Immature natural killer cell (primary cell): ENCODE results near the gene POU2AF2. TPM values are rescaled to one million over a fixed set of nuclear protein-coding genes. Genes with fewer than 3 reads are reported as not detected.
"Not testable (repeated sequence)": the region's sequence is repeated elsewhere in the genome, so short reads cannot be mapped to it uniquely, and the experiment has no call there.

ENCODE experiments used
- DNase-seq, 3 donors: peaks; one replicate each; pipeline ENCODE4 v3.0.0; 2022; ENCODE audit warnings: mixed read lengths in 1 of 3
- H3K27ac Mint-ChIP-seq, 6 donors: one replicate each; pipeline ENCODE4 v1.8.0; 2020; ENCODE audit warnings: mixed read lengths in 6 of 6, mild to moderate bottlenecking in 5 of 6, inconsistent platforms in 4 of 6, moderate library complexity in 3 of 6
- H3K27me3 Mint-ChIP-seq, 3 donors: one replicate each; pipeline ENCODE4 v1.8.0; 2020 to 2021; ENCODE audit warnings: low read depth in 3 of 3, mild to moderate bottlenecking in 3 of 3, mixed read lengths in 3 of 3, moderate library complexity in 3 of 3, inconsistent platforms in 1 of 3
- H3K36me3 Mint-ChIP-seq, 3 donors: one replicate each; pipeline ENCODE4 v1.8.0; 2020; ENCODE audit warnings: mixed read lengths in 3 of 3, inconsistent platforms in 2 of 3, mild to moderate bottlenecking in 2 of 3
- H3K4me1 Mint-ChIP-seq, 2 donors: one replicate each; pipeline ENCODE4 v1.8.0; 2020; ENCODE audit warnings: inconsistent platforms in 2 of 2, mild to moderate bottlenecking in 2 of 2, mixed read lengths in 2 of 2, moderate library complexity in 1 of 2
- H3K4me3 Mint-ChIP-seq, 5 donors: one replicate each; pipeline ENCODE4 v1.8.0; 2020; ENCODE audit warnings: mild to moderate bottlenecking in 5 of 5, mixed read lengths in 5 of 5, inconsistent platforms in 3 of 5, moderate library complexity in 3 of 5
- H3K9me3 Mint-ChIP-seq, 6 donors: one replicate each; pipeline ENCODE4 v1.8.0; 2020; ENCODE audit warnings: mild to moderate bottlenecking in 6 of 6, mixed read lengths in 6 of 6, inconsistent platforms in 4 of 6, moderate library complexity in 3 of 6
- polyA plus RNA-seq, 3 donors: library from polyadenylated mRNA; unstranded; fragments of 300-500 nt; fragmentation: Illumina TruSeq; gene quantifications; one replicate each; pipeline ENCODE4 v1.2.3, GENCODE V29; 2021

The POU2AF2 gene
- polyA plus RNA-seq, 3 donors from 2014 or later = not detected

DNA sequence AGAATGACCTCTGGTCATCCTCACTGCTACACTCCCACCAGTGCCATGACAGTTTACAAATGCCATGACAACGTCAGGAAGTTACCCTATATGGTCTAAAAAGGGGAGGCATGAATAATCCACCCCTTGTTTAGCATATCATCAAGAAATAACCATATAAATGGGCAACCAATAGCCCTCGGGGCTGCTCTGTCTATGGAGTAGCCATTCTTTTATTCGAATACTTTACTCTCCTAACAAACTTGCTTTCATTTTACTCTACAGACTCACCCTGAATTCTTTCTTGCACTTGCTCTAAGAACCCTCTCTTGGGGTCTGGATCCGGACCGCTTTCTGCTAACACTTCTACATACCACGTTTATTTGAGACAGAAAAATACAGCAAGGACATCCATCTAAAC is 74.7 kb downstream of the POU2AF2 start:
- H3K9me3 Mint-ChIP-seq, H3K27ac Mint-ChIP-seq, DNase-seq, H3K4me3 Mint-ChIP-seq, H3K4me1 Mint-ChIP-seq, H3K36me3 Mint-ChIP-seq, H3K27me3 Mint-ChIP-seq: not testable (repeated sequence)

DNA sequence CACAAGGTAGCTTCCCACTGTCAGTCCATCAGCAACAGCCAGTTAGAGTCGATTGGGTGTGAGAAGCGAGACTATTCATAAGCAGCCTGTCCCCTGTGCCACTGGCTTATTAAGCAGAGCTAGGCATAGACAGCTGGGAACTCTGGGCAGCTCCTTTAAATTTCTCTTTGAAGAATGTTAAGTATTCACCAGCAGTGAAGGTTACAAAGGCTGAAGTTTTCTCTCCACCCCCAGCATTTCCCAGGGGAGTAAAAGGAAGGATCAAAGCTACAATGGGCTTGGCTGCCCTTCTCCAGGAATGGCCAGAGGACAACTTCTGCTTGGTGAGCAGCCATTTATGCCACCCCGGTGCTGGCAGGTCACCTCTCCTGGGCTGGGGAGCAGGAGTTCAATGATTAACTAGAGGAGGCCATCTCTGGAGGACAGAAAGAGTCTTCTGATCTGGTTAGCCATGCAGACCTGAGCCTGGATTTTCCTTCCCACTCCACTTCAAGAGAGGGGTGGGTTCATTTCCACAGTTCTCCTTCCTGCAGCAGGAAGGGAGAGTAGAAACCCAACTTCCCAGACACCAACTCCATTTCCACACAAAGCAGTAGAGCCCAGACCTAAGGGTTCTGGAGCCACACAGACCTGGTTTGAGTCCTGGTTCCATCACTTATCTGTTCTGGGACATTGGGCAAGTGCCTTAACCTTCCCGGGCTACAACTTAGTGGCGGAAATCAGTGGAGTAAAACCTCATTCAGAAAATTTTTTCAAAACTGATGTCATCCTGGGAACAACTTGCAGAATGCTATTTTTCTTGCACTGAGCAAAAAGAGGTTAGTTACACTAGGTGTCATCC is 75.4 kb downstream of the POU2AF2 start:
- no peak for DNase-seq
- Mint-ChIP-seq H3K36me3 (no peaks in the 10 kb centered on the region), H3K27ac (no peak overlapping the region), H3K9me3 (no peaks in the 10 kb centered on the region), H3K4me3 (no peak overlapping the region), H3K27me3 (peaks cover 4 to 9% (median 6%) of the 10 kb centered on the region in 3 donors), H3K4me1 (no peaks in the 10 kb centered on the region)

DNA sequence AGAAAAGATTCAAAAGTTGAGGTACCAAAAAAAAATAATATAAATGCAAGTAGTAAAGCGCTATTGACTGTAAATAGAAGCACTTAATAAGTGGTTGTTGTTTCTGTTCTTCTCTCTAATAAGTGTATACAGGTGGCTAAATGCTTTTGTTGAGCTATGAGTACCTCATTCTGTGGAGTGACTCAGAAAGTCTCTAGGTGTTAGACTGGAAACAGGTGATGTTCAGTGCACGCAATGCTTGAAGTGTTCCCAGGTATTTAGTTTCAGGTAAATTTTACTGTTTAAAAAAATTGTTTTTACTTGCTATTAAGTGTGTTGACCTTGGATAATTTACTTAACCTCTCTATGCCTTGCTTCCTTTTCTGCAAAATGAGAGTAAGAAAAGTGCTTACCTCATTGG is 77.0 kb downstream of the POU2AF2 start:
- H3K4me3 Mint-ChIP-seq = no peak overlapping the region
- no peak for DNase-seq
- no peak overlapping the region for H3K27ac Mint-ChIP-seq
- no peaks in the 10 kb centered on the region for H3K36me3 Mint-ChIP-seq
- H3K4me1 Mint-ChIP-seq = no peaks in the 10 kb centered on the region
- H3K9me3 Mint-ChIP-seq = no peaks in the 10 kb centered on the region
- H3K27me3 Mint-ChIP-seq = peaks cover 4 to 8% (median 6%) of the 10 kb centered on the region in 3 donors

DNA sequence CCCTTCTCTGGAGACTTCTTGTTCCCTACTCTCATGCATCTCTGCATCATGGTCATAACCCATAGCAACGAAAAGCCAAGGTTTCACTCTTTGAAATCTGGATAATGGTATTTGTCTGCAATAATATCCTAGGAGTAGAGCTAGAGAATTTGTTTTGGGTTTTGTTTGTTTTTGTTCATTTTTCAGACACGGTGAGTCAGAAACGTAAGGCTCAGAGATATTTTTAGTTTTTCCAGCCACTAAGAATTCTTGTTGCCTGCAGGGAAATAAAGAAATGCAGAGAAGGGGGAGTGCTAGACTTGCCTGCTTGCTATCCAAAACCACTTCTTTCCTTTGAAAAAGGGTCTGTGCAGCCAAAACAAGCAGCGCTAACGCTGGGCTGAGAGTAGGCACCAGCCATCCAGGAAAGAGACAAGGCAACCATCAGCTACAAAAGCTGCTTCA is 78.8 kb downstream of the POU2AF2 start:
- H3K27me3 Mint-ChIP-seq = peaks cover 5 to 6% (median 5%) of the 10 kb centered on the region in 3 donors
- no peak for DNase-seq
- no peaks in the 10 kb centered on the region for H3K4me1 Mint-ChIP-seq
- no peaks in the 10 kb centered on the region for H3K9me3 Mint-ChIP-seq
- no peak overlapping the region for H3K4me3 Mint-ChIP-seq
- H3K36me3 Mint-ChIP-seq = no peaks in the 10 kb centered on the region
- H3K27ac Mint-ChIP-seq = no peak overlapping the region

DNA sequence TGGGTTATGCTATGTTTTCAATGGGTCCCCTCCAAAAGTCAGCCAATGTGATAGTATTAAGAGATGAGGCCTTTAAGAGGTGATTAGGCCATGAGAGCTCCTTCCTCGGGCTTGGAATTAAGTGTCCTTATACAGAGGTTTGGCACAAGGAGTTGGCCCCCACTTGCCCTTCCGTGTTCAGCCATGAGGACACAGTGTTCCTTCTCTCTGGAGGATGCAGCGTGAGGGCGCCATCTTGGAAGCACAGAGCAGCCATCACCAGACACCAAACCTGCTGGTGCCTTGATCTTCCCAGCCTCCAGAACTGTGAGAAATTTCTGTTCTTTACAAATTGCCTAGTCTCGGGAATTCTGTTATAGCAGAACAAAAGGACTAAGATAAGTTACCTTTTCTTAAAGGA is 79.7 kb downstream of the POU2AF2 start:
- H3K36me3 Mint-ChIP-seq = no peaks in the 10 kb centered on the region
- DNase-seq = no peak

DNA sequence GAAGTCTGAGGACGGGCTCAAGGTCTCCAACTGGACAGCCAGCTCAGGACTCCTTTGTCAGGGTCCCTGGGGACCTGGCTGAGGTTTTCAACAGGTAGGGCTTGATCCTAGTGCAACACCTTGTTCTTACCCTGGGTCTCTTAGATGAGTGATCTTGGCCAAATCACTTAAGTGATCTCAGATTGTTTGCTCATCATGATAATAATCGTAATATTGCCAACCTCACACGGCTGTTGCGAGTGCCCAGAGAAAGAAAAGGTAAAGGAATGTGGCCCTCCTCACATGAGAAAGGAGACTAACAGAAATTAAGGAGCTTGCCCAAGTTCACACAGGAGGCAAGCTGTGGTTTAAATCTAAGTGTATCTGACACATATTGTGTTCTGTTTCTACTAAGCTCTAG is 81.3 kb downstream of the POU2AF2 start:
- Mint-ChIP-seq H3K27me3 (peaks cover 5 to 8% (median 7%) of the 10 kb centered on the region in 3 donors), H3K4me3 (no peak overlapping the region), H3K4me1 (no peaks in the 10 kb centered on the region), H3K9me3 (no peaks in the 10 kb centered on the region), H3K36me3 (no peaks in the 10 kb centered on the region), H3K27ac (no peak overlapping the region)
- no peak for DNase-seq

More for the DNA sequence above, 79.7 kb downstream of the POU2AF2 start:
- Mint-ChIP-seq H3K9me3 (no peaks in the 10 kb centered on the region), H3K27me3 (peaks cover 5 to 7% (median 6%) of the 10 kb centered on the region in 3 donors), H3K4me3 (no peak overlapping the region), H3K4me1 (no peaks in the 10 kb centered on the region), H3K27ac (no peak overlapping the region)

DNA sequence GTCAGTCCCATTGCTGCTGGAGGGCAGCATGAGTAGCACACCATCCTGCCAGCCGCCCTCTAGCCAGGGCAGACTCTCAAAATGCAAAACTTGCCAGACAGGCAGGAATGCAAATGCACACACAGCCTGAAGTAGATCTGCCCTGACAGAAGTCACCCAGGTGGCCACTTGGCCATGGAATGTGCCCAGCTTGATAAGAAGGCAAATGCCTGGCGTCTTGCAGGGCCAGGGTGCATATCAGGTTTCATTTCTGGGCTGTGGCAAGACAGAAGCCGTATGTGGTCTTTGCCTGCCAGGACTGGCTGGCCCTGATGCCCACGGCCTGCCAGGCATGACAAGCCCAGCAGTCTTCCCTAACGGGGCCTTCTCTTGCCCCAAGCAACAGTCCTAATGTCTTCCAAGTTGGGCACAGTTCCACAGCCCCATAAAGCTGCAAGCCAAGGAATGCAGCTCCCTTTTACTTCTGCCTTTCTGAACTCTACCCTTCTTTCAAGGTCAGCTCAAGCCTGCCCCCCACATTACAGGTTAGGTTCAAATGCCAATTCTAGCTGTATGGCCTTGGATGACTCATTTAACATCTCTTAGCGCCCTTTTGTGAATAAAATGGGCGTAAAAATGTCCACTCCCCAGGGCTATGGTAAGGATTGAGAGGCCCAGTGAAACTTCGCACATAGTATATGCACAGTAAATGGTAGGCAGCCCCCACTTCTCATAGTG is 82.5 kb downstream of the POU2AF2 start:
- no peak for DNase-seq
- no peaks in the 10 kb centered on the region for H3K9me3 Mint-ChIP-seq
- no peaks in the 10 kb centered on the region for H3K36me3 Mint-ChIP-seq
- no peaks in the 10 kb centered on the region for H3K4me1 Mint-ChIP-seq
- peaks cover 5 to 8% (median 7%) of the 10 kb centered on the region in 3 donors for H3K27me3 Mint-ChIP-seq
- no peak overlapping the region for H3K4me3 Mint-ChIP-seq
- H3K27ac Mint-ChIP-seq = no peak overlapping the region

DNA sequence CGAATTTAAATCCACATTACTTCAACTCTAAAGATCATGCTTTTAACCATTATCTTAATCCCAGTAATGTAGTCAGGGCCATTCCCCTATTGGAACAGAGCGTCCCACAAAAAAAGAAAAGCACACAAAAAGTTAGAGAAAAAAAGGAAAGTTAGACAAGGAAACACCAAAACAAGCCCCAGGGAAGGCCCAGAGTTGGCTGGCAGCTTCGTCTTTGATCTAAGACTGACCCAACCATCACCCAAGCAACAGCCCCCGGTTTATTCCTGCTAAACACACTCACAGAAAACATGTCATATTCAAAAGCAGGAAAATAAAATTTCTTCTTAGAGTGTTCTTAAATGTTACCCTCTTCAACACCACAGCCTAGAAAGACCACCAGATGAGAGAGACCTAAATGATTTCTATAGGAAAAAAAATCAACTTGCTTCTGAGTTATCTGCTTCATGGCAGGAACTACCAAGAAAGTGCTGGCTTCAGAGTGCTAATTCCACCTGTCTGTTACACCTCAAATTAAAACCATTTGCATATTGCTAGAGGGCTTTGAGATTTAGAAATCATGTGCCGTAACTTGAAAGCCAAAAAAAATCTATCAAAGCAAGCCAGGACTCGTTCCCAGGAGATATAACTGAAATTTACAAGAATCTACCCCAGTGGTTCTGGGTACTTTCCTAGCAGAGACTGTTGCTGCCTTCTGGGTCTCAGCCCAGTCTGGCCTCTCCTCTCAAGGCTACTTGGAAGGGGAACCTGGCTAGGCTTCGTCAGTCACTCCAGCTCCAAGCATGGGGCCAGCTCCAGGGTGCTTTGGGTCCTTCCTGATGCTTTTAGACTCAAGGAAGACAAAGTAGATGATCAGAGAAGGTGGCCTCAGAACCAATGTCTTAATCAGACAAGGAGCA is 84.0 kb downstream of the POU2AF2 start:
- no peaks in the 10 kb centered on the region for H3K4me1 Mint-ChIP-seq
- H3K27me3 Mint-ChIP-seq = peaks cover 4 to 7% (median 6%) of the 10 kb centered on the region in 3 donors
- no peak overlapping the region for H3K4me3 Mint-ChIP-seq
- no peak overlapping the region for H3K27ac Mint-ChIP-seq
- H3K36me3 Mint-ChIP-seq = no peaks in the 10 kb centered on the region
- H3K9me3 Mint-ChIP-seq = no peaks in the 10 kb centered on the region
- DNase-seq = no peak

DNA sequence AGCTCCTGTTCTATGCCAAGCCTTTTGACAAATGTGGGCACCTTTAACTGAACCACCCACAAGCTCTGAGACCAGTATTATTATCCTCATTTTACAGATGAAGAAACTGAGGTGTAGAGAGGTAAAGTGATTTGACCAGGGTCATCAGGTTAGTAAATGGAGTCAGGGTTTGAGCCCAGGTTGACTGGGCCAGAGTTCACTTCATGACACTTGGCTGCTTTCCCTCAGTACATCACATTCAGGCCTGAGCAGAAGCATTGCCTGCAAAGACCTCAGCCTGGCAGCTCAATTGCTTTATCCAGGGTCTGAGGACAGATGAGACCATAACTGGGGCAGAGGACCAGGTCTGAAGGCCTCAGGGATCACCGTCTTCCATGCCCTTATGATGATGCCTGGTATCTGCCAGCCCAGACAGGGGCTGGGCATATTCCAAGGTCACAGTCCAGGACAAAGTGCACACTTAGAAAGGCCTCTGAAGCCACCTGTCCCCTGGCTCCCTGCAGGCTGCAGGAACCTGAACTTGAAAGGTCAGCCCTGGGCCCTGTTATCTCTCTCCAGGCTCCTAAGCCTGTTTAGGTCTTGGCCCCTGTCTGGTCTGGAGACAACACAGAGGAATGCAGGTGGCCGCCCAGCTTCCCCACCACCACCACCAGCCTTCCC is 84.8 kb downstream of the POU2AF2 start:
- H3K27ac Mint-ChIP-seq = no peak overlapping the region
- no peaks in the 10 kb centered on the region for H3K9me3 Mint-ChIP-seq
- no peaks in the 10 kb centered on the region for H3K4me1 Mint-ChIP-seq
- no peaks in the 10 kb centered on the region for H3K36me3 Mint-ChIP-seq
- H3K27me3 Mint-ChIP-seq = peaks cover 0 to 7% (median 6%) of the 10 kb centered on the region in 3 donors
- DNase-seq = no peak
- no peak overlapping the region for H3K4me3 Mint-ChIP-seq

DNA sequence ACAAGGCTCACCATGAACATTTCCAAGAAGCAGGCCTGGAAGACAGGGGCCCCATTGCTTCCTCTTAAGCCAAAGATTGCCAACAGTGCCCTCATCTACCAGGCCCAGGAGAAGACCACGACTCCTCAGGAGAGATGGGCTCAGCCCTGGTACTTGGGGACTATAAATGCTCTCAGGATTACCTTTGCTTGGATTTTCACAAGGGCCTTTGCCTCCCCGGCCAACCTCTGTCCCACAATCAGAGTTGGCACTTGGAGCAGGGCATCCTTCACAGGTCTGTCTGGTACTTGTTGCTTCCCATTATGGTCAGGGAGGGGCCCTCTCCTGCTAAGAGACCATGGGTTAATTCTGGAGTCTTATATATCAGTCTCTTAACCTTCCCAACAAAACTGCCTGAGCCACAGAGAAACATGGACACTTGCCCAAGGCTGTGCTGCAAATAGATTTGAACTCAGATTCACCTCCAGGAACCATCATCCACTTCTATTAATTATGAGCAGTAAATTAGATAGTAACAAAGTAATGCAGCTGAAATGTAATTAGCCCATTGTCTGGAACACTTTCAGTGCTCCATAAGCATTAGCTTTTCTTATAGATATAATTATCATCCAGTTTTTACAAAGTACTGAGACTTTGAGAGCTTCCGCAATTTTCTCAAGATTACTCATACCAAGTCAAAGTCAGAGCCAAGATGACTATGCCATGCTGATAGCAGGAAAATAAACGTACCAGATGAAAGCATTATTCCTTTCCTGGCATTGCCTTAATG is 86.4 kb downstream of the POU2AF2 start:
- DNase-seq = no peak
- no peaks in the 10 kb centered on the region for H3K36me3 Mint-ChIP-seq
- H3K27ac Mint-ChIP-seq = no peak overlapping the region
- no peaks in the 10 kb centered on the region for H3K9me3 Mint-ChIP-seq
- H3K4me3 Mint-ChIP-seq = no peak overlapping the region
- H3K4me1 Mint-ChIP-seq = no peaks in the 10 kb centered on the region
- H3K27me3 Mint-ChIP-seq = peaks cover 4 to 6% (median 5%) of the 10 kb centered on the region in 3 donors

DNA sequence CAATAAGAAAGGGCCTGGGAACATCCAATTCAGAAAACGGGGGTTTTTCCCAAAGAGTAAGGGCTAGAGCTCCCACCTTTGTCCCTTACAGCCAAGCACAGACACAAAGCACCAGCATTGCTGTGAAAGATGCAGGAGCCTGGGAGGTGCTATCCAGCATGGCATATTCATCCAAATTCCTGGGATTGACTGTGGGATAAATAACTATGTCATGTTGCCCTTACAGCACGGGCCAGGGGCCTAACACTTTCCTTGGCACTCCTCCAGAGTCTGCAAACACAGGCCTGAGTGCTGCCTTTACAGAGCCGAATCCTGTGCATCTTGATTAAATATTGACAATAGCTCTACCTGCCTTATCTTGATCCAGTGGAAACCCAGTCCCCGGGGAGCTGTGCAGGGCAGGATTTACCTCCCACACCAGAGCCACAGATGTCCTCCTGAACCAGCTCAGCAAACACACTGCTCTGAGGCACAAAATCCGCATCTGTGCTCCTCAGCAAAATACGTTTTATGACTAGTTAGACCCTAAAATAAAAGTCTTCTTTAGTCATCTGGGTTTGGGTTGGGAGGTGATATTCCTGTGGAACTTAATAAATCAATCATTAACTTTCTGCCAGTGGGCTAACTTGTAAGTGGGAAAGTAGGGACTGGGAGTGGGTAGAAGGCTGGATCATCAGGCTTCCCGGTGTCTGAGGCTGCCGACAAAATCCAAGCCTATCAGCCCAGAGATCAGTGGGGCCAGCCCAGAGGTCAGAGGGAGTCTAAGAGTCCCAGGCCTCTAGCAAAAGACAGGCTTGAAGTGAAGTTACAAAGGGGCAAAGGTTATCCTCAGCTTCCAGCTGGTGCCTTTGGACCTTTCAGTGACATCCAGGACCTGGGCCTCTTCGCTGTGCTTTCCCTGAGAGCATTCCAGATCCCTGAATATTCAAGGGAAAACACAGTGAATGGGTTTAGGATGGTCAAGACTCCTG is 89.3 kb downstream of the POU2AF2 start:
- no peak for DNase-seq
- peaks cover 2 to 14% (median 5%) of the 10 kb centered on the region in 3 donors for H3K27me3 Mint-ChIP-seq
- no peaks in the 10 kb centered on the region for H3K4me1 Mint-ChIP-seq
- no peak overlapping the region for H3K4me3 Mint-ChIP-seq
- H3K27ac Mint-ChIP-seq = no peak overlapping the region
- no peaks in the 10 kb centered on the region for H3K36me3 Mint-ChIP-seq
- peaks cover 0 to 4% (median 0%) of the 10 kb centered on the region in 6 donors for H3K9me3 Mint-ChIP-seq

DNA sequence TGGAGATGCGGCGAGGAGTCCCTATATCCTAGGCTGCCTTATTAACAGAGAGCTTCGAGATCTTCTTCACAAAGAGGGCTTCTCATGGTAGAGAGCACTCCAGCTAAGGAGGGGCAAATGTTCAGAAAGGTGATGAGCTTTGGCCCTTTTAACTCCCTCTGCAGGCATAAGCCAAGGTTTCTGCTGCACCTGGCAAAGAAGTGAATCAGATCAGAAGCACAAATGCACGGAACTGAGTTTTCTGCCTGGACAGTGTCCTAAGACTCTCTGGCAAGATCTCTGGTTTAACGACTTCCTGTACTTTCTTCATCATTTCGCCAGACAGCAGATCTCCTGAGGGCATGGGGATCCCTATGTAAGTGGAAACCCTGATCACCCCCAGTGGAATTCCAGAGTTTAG is 90.0 kb downstream of the POU2AF2 start:
- no peak overlapping the region for H3K27ac Mint-ChIP-seq
- H3K4me1 Mint-ChIP-seq = no peaks in the 10 kb centered on the region
- no peak overlapping the region for H3K4me3 Mint-ChIP-seq
- no peak for DNase-seq
- H3K27me3 Mint-ChIP-seq = peaks cover 2 to 13% (median 8%) of the 10 kb centered on the region in 3 donors
- no peaks in the 10 kb centered on the region for H3K36me3 Mint-ChIP-seq
- peaks cover 0 to 4% (median 0%) of the 10 kb centered on the region in 6 donors for H3K9me3 Mint-ChIP-seq
